ENCODE data around the gene NADK.

The NADK gene

GRCh38 chr1:1788136-1788535 lies 9.9 kb upstream of the NADK start:
- H3K4me3 ChIP-seq (ENCODE audit: control insufficient read depth, low read depth, low read length), result no peak overlapping the region
- no peak for TF ChIP-seq CTCF (conservative IDR thresholded peaks at IDR 0.05; ENCODE audit: control insufficient read depth, insufficient read depth, low read depth, low read length)
- DNase-seq (ENCODE audit: low read depth), result no peak

GRCh38 chr1:1786836-1787605 lies 8.8 kb upstream of the NADK start:
- TF ChIP-seq CTCF (conservative IDR thresholded peaks at IDR 0.05; ENCODE audit: control insufficient read depth, insufficient read depth, low read depth, low read length), result no peak
- H3K4me3 ChIP-seq (ENCODE audit: control insufficient read depth, low read depth, low read length), result no peak overlapping the region
- no peak for DNase-seq (ENCODE audit: low read depth)

- no peak overlapping the region for H3K4me3 ChIP-seq (ENCODE audit: control insufficient read depth, low read depth, low read length)
- no peak for TF ChIP-seq CTCF (conservative IDR thresholded peaks at IDR 0.05; ENCODE audit: control insufficient read depth, insufficient read depth, low read depth, low read length)
- no peak for DNase-seq (ENCODE audit: low read depth)
Observed at GRCh38 chr1:1785666-1786065, 7.4 kb upstream of the NADK start.

GRCh38 chr1:1784933-1785332 lies 6.7 kb upstream of the NADK start:
- H3K4me3 ChIP-seq (ENCODE audit: control insufficient read depth, low read depth, low read length), result no peak overlapping the region
- TF ChIP-seq CTCF (conservative IDR thresholded peaks at IDR 0.05; ENCODE audit: control insufficient read depth, insufficient read depth, low read depth, low read length), result no peak

GRCh38 chr1:1783320-1783719 lies 5.0 kb upstream of the NADK start:
- TF ChIP-seq CTCF (conservative IDR thresholded peaks at IDR 0.05; ENCODE audit: control insufficient read depth, insufficient read depth, low read depth, low read length), result no peak
- no peak for DNase-seq (ENCODE audit: low read depth)
- no peak overlapping the region for H3K4me3 ChIP-seq (ENCODE audit: control insufficient read depth, low read depth, low read length)

More at GRCh38 chr1:1784933-1785332, 6.7 kb upstream of the NADK start:
- no peak for DNase-seq (ENCODE audit: low read depth)

- DNase-seq (ENCODE audit: low read depth), result peak; percentile 72
- H3K4me3 ChIP-seq (ENCODE audit: control insufficient read depth, low read depth, low read length), result no peak overlapping the region
Observed at GRCh38 chr1:1782399-1783221, 4.3 kb upstream of the NADK start.

More at GRCh38 chr1:1782399-1783221, 4.3 kb upstream of the NADK start:
- TF ChIP-seq CTCF (conservative IDR thresholded peaks at IDR 0.05; ENCODE audit: control insufficient read depth, insufficient read depth, low read depth, low read length), result no peak
